RWPE2 (cell line): Measurements from ENCODE around the gene FBXW10B.
"Not testable (repeated sequence)": the region's sequence is repeated elsewhere in the genome, so short reads cannot be mapped to it uniquely, and the experiment has no call there.

Experiments
- ATAC-seq: fragments of 200-7000 bp; cut with Tn5 transposase; 3 replicates; pipeline ENCODE4 v1.9.1; 2021; ENCODE audit warnings: low read depth
- DNase-seq: peaks from one replicate; pipeline ENCODE4 v3.0.0-alpha.2; 2020; ENCODE audit warnings: low spot score
- H3K27ac ChIP-seq: fragments of 450-650 bp; 2 replicates; pipeline ENCODE4 v1.5.1; 2017; ENCODE audit warnings: mild to moderate bottlenecking; ENCODE audit not compliant: poor library complexity, severe bottlenecking
- H3K27me3 ChIP-seq: fragments of 250-450 bp; sonication (Bioruptor Pico); 2 replicates; pipeline ENCODE4 v1.5.1; 2021; ENCODE audit warnings: mild to moderate bottlenecking, moderate library complexity; ENCODE audit not compliant: insufficient read depth, poor library complexity, severe bottlenecking
- H3K36me3 ChIP-seq: fragments of 250-450 bp; sonication (Bioruptor Pico); 2 replicates; pipeline ENCODE4 v1.5.1; 2020; ENCODE audit warnings: low read depth, mild to moderate bottlenecking, moderate library complexity
- H3K4me1 ChIP-seq: fragments of 250-450 bp; sonication (Bioruptor Pico); 2 replicates; pipeline ENCODE4 v1.5.1; 2021; ENCODE audit warnings: mild to moderate bottlenecking, moderate library complexity; ENCODE audit not compliant: insufficient read depth, poor library complexity, severe bottlenecking
- H3K4me3 ChIP-seq: fragments of 250-450 bp; sonication (Bioruptor Pico); 2 replicates; pipeline ENCODE4 v1.5.1; 2021; ENCODE audit warnings: mild to moderate bottlenecking, moderate library complexity; ENCODE audit not compliant: severe bottlenecking
- H3K9me3 ChIP-seq: fragments of 250-450 bp; sonication (Bioruptor Pico); 2 replicates; pipeline ENCODE4 v1.5.1; 2021; ENCODE audit warnings: mild to moderate bottlenecking, moderate library complexity; ENCODE audit not compliant: severe bottlenecking

FBXW10B gene

DNA sequence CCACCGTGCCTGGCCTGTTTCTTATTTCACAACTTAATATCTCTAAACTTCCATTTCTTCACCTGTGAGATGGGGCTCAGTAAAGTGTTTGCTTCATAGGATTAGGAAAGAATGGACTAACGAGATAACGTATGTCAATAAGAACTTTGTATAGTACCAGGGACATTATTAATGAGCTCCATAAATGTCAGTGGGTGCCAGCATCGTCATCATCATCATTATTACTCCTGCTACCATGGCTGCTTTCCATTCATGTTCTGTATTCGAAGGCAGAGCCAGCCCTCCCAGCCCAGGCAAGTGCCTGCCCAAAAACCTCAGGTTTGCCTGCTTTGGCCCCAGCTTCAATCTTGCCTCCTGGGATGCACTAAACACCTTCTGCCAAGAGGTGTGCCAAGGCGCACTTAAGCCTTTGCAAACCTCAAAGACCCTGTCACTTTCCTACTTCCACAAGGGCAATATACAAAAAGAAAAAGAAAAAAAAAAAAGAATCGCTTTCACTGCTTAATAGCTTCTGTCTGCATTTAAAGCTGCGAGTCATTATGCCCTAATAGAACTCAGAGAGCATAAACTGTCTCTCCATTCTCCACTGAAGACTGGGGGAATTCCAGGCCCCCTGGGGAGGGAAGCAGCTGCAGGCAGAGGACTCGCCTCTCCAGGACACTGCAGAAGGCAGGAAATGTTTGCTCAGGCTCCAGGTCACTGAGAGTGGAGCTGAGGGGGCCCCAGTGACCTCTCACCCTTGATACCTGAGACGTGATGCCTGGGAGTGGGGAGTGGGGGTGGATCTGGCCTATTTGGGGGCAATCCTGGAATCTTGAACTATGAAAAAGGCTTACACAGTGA is 25.8 kb upstream of the FBXW10B start:
- H3K27me3 ChIP-seq, result not testable (repeated sequence)

DNA sequence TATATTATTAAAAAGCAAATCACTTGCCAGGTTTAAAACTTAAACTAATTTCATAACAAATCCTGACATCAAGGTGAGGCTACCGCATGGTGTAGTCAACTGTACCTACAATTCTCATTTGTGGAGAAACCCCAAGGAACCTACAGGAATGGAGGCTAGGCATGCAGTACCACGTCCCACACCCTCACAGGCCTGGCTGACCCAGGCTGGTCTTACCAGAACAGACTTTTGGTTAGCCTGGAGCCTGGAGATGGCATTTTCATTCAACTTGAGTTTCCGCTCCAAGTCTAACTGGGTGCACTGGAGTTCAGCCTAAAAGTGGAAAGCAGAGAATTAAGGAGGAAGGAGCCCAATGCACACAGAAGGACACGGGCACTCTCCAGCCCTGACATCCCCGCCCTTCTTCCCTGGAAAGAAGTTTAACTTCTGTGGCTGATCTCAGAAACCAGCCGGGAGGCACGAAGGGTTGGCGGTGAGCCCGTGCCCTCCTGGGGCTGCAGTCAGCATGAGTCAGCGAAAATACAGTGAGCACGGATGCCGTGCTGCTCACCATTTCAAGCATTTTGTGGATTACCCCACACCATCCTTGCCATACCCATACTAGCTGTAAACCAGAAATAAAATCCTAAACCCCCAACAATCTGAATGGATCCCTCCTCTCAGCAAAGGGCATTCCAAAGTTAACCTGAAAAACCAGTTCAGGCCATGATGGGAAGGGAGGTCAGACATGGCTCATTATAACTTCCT is 23.2 kb upstream of the FBXW10B start:
- not testable (repeated sequence) for H3K27me3 ChIP-seq, DNase-seq, H3K4me3 ChIP-seq, H3K9me3 ChIP-seq
- ATAC-seq, result peak; percentile 78
- peak overlapping the region; percentile 83 for H3K27ac ChIP-seq
- H3K4me1 ChIP-seq, result peaks cover 13% of the 10 kb centered on the region
- peaks cover 16% of the 10 kb centered on the region for H3K36me3 ChIP-seq

More for the DNA sequence above, 25.8 kb upstream of the FBXW10B start:
- not testable (repeated sequence) for DNase-seq, H3K9me3 ChIP-seq, H3K4me3 ChIP-seq
- Histone ChIP-seq H3K36me3 (peaks cover 26% of the 10 kb centered on the region), H3K4me1 (peaks cover 35% of the 10 kb centered on the region), H3K27ac (peak overlapping the region; percentile 83)
- ATAC-seq, result peak; percentile 22; the same call in 2 of the 3 replicates

DNA sequence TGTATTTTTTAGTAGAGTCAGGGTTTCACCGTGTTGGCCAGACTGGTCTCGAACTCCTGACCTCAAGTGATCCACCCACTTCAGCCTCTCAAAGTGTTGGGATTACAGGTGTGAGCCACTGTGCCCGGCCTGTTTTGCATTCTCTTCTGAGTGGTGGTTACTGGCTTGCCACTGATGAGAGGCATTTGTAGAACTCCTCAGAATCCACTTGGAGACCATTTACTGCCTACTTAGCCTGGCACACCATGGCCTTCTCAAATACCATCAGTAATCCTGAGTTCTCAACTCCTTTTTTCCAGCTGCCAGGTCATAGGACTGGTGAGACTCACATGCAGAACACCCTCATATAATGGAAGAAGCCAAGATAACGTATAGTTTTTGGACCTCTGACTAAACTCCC is 22.5 kb upstream of the FBXW10B start:
- not testable (repeated sequence) for H3K9me3 ChIP-seq, H3K4me3 ChIP-seq, ATAC-seq, DNase-seq, H3K27me3 ChIP-seq
- H3K27ac ChIP-seq, result peak overlapping the region; percentile 83
- peaks cover 13% of the 10 kb centered on the region for H3K4me1 ChIP-seq
- H3K36me3 ChIP-seq, result peaks cover 16% of the 10 kb centered on the region

DNA sequence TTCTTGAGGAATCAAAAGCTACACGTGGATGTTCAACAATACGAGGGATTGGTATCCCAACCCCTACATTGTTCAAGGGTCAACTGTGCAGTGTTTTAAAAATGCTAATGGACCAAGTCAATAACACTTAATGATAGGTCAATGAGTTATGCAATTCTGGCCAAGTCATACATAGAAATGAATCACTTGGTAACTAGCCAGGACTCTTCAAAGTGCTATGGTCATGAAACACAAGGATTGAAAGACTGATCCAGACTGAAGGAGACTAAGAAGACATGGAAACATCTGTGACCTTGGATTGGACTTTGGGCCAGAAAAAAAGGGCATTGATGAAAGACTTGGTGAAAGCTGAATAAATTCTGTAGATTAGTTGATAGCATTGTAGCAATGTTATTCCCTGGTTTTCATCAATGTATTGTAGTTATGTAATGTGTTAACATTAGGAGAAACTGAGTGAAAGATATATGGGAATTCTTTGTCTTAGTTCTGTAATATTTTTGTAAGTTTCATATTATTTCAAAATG is 11.5 kb upstream of the FBXW10B start:
- H3K4me3 ChIP-seq, H3K27me3 ChIP-seq, DNase-seq, H3K9me3 ChIP-seq, H3K27ac ChIP-seq, H3K4me1 ChIP-seq: not testable (repeated sequence)
- ATAC-seq, result peak; percentile 77
- peaks cover 16% of the 10 kb centered on the region for H3K36me3 ChIP-seq

DNA sequence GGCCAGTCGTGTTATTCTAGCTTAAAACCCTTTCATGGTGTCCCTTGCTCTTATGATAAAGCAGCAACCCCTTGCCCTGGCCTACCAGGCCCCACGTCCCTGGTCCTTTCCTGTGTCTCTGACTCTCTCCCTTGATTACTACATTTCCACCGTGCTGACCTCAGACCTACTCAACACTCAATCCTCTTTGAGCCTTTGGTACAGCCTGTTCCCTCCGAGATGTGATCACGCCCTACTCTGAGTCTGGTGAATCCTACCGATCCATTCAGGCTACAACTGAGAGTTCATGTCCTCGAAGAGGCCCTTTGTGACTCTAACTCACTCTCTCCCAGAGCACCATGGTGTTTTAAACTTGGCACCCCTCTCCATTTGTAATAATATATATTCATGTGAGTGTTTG is 10.5 kb upstream of the FBXW10B start:
- H3K9me3 ChIP-seq, H3K4me3 ChIP-seq, H3K4me1 ChIP-seq, H3K27me3 ChIP-seq, DNase-seq, H3K27ac ChIP-seq: not testable (repeated sequence)
- ATAC-seq, result peak; percentile 36; the same call in 2 of the 3 replicates
- H3K36me3 ChIP-seq, result peaks cover 16% of the 10 kb centered on the region

DNA sequence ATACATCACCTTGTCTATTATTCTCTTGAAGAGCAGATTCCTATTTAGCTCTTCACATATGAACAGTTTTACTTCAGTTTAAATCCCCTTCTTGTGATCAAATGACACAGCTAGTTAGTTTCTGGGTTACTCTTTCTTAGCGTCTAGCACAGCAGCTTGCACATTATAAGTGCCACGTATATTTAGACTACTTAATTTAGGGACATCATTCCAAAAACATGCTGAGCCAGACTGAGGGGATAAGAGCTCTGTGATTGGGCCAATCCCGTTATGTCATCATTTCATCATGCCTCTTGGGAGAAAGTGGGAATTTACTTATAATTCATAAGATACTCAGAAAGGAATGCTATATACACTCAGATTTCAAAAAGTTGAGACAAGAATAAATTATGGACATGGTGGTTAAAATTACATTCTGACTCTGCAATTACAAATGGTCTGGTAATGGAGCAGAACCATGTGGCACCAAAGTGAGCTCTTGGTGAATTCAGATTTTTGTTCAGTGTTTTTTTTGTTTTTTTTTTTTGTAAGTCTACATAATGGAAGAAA is 4.2 kb upstream of the FBXW10B start:
- not testable (repeated sequence) for DNase-seq, ATAC-seq, H3K4me3 ChIP-seq, H3K27me3 ChIP-seq, H3K36me3 ChIP-seq, H3K9me3 ChIP-seq, H3K27ac ChIP-seq, H3K4me1 ChIP-seq

DNA sequence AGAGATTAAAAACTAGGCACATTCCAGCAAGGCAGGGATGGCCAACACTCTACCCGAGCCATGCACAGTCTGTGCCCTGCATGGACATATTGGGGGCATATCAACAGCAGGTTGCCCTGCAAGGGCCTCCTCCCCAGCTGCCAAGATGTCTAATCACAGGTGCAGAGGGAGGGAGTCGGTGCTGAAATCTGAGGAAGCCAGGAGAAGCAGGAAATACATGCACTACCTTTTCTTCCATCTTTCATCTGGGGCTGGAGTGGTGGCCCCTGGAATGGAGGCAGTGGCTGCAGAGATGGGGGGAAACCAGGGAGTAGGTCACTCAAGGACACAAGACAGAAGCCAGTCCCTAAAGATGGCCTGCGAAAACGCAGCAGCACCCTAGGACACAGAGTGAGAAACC is 3.8 kb upstream of the FBXW10B start:
- ATAC-seq, result not testable (repeated sequence)

DNA sequence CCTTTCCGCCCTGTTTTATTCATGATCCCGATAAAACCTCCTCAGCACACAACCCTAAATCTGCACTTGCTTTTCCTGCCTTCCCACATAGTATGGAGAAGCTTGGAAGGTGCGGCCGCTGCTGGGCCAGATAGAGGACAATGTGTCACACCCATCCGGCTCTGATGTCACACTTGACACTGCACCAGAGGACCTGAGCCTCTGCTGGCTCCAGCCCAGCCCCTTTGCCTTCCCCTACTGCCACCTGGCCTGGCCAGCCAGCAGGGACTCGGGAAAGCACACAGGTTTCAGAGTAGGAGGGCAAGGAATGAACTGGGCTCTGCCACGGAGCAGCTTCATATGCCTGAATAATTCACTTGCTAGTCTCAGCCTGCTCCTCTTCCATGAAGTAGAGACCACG is 2.6 kb upstream of the FBXW10B start:
- not testable (repeated sequence) for H3K4me1 ChIP-seq

More for the DNA sequence above, 3.8 kb upstream of the FBXW10B start:
- DNase-seq, H3K27ac ChIP-seq, H3K4me1 ChIP-seq, H3K27me3 ChIP-seq, H3K36me3 ChIP-seq, H3K4me3 ChIP-seq, H3K9me3 ChIP-seq: not testable (repeated sequence)

DNA sequence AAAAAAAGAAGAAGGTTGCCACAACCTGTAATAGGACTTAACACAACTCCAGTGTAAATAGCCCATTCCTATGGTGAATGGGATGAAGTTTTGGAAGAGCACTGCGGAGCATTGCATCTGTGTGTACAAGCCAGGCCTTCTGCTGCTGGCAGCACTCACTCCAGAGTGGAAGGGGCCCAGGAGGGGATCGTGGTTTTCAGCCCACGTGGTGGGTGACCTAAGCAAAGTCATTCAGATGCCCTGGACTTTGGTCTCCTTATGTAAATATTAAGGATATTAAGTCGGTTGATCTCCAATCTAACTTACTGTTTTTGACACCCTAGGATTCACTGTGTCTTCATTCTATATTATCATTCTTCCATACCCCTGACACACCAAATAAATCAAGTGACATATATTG is 2.7 kb downstream of the FBXW10B start:
- not testable (repeated sequence) for H3K27ac ChIP-seq, H3K27me3 ChIP-seq, H3K4me1 ChIP-seq, H3K36me3 ChIP-seq, H3K9me3 ChIP-seq, H3K4me3 ChIP-seq, DNase-seq, ATAC-seq

More for the DNA sequence above, 2.6 kb upstream of the FBXW10B start:
- not testable (repeated sequence) for ATAC-seq, H3K27ac ChIP-seq, H3K4me3 ChIP-seq, H3K27me3 ChIP-seq, H3K9me3 ChIP-seq, DNase-seq, H3K36me3 ChIP-seq

DNA sequence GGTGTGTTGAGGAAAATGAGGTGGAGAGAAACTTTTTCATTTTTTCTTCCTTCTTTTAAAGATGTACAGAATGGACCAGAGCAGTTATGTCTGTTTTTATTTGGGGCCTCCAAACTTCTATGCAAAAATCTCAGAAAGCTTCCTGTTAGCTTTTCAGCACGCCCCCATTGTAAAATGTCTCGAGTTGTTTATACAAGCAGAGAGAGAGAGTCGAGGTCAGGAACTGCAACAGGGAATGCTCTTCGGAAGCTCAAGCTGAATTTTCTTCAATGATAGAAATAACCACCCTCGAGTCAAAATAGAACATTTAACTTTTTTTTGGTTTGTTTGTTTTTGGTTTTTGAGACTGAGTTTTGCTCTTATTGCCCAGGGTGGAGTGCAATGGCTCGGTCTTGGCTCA is 3.7 kb downstream of the FBXW10B start:
- not testable (repeated sequence) for ATAC-seq, DNase-seq, H3K36me3 ChIP-seq, H3K27ac ChIP-seq, H3K27me3 ChIP-seq, H3K4me1 ChIP-seq, H3K9me3 ChIP-seq, H3K4me3 ChIP-seq

DNA sequence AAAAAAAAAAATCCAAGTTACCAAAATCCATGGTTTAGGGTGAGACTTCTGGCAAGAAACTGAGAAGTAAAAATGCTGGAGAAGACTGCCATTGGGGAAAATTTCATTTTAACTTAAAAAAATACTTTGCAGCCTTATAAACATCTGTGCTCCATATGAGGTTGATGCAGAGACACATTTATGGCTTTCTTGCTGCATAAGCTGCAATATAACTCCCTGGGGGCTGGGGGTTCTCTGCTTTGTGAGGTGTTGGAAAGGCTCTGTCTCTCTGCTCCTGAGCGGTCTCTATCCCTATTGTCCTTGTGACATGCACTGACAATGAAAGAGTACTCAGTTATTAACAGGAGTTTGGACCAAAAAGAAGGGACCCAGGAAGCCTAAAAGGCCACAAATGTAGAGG is 6.4 kb downstream of the FBXW10B start:
- not testable (repeated sequence) for H3K27me3 ChIP-seq, H3K36me3 ChIP-seq, H3K4me1 ChIP-seq, H3K9me3 ChIP-seq, DNase-seq, H3K4me3 ChIP-seq, ATAC-seq, H3K27ac ChIP-seq
